GM21526 (cell line): ENCODE measurements around the gene OPHN1.

ENCODE experiments used
- ATAC-seq: cut with Tn5 transposase; IDR thresholded peaks from one replicate; pipeline ENCODE4 v1.9.1; 2021; ENCODE audit warnings: moderate library complexity; ENCODE audit not compliant: unreplicated experiment, low FRiP score

Gene OPHN1

DNA sequence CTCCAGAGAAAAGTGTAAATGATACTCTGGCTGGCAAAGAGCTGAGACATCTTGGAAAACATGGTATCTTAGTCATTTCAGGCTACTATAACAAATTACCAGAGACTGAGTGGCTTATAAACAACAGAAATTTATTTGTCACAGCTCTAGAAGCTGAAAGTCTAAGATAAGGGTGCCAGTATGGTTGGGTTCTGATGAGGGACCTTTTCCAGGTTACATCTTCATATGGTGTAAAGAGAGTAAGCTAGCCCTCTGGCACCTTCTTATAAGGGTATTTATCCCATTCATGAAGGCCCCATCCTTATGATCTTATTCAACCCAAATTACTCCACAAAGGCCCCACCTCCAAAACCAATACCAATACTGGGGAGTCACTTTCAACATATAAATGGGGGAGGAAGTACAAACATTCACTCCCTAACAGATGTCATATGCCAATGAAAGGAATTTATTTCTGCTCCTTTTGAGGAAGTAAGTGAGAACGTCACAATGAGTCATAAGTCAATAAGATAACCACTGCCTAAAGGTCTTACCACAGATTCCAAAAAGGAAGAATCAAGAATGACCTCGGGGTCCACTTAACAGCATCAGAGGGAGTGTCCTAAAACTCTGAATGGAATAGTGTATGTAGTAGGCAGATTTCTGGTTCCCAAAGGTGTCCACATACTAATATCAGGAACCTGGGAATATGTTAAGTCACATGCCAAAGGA lies 246.6 kb downstream of the OPHN1 start:
- no peak for ATAC-seq

DNA sequence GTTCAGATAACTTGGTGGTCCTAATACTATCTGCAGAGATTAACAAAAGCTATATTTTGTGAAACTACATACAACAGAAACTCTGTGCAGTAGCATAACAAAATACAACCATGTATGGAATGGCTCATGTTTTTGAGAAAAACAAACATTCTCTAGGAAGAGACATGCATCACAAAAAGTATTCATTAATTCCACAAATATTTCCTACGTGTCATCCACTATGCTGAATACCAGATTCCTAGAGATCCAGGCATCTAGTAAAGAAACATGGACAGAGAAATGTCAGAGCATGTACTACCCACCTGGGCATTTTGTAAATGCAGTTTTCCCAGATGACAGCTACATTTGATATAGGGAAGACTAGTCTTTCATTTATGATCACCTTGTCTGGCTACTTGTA lies 248.1 kb downstream of the OPHN1 start:
- no peak for ATAC-seq

DNA sequence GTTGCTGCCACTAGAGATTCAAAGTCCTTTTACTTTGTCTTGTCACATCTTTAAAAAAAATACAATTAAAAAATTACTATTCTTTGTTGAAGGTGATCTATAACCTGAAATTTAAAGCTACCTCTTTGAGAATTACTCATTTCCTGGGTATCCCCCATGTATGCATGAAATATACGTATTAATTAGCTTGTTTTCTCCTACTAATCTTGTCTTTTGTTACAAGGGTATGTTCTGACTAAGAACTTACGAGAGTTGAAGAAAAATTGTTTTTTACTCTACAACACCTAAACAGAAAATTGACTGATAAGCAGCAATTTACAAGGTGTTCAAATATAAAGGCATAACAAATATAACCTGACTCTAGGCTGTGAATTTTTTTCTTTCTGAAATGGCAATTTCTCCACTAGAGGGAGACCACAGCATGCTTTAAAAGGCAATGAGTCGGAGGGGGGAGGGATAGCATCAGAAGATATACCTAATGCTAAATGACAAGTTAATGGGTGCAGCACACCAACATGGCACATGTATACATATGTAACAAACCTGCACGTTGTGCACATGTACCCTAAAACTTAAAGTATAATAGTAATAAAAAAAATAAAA lies 249.6 kb downstream of the OPHN1 start:
- ATAC-seq, result no peak

DNA sequence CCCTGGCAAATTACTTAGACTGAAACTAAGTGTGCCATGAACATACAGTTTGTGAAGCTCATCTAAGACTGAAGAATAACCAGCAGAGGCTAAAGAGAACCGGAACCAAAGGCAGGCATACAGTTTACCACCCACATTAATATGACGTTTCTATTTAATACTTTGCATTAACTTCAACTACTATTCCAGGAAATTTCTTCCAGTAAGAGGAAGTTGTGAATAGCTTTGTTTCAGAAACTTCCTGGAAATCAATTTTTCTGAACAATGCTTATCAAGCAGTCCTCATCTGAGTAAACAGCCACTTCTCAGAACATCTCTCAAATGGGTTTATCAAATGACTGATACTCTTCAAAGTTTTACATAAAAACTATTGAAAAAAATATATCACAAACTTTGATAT lies 252.7 kb downstream of the OPHN1 start:
- ATAC-seq, result no peak

DNA sequence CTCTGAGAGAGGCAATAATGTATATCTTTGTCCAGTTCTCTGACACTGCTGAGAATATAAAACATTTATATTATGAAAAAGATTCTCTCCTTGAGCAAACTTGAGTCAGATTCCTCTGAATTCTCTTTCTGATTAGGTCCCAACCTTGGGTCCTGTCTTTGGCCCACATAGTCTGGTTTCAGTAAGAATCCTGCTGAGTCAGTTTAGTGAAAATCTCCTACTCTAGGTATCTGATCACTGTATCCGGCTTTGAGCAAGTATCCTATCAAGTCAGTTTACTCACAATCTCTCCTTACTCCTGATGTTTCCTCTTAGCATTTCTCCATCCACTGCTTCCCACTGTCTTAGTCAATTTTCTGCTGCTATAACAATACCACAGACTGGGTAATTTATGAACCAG lies 253.9 kb downstream of the OPHN1 start:
- ATAC-seq, result no peak

DNA sequence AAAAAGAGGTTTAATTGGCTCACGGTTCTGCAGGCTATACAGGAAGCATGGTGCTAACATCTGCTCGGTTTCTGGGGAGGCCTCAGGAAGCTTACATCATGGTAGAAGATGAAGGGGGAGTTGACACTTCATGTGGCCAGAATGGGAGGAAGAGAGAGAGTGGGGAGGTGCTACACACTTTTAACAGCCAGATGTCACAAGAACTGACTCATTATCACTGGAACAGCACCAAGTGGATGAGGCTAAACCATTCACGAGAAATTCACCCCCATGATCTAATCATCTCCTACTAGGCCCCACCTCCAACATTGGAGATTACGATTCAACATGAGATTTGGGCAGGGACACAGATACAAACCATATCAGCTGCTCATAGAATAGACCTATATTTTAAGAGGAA lies 255.8 kb downstream of the OPHN1 start:
- no peak for ATAC-seq

DNA sequence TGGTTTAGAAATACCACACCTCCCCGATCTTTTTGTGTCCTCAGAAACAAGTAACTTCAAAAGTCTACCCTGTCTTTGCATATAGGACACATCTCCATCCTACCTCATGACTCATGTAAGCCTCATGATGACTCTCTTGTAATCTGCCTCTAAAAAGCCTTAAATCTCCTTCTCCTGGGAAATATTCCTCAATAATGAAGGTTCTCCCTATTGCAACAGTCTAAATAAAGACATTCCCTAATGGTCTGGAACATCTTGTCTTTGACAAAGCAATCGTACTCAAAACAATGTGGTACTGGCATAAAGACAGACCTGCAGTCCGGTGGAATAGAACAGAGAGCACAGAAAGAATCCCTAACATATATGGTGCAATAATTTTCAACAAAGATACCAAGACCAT lies 257.7 kb downstream of the OPHN1 start:
- ATAC-seq, result no peak

DNA sequence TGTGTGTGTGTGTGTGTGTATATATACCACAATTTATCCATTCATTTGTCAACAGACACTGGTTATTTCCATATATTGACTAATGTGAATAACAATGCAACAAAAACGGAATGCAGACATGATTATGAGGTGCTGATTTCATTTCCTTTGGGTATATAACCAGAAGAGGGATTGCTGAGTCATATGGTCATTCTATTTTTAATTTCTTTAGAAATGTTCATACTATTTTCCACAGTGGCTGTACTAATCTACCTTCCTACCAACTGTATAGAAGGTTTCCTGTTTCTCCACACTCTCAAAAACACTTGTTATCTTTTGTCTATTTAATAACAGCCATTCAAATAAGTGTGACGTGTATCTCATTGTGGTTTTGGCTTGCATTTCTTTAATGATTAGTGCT lies 269.9 kb downstream of the OPHN1 start:
- no peak for ATAC-seq

DNA sequence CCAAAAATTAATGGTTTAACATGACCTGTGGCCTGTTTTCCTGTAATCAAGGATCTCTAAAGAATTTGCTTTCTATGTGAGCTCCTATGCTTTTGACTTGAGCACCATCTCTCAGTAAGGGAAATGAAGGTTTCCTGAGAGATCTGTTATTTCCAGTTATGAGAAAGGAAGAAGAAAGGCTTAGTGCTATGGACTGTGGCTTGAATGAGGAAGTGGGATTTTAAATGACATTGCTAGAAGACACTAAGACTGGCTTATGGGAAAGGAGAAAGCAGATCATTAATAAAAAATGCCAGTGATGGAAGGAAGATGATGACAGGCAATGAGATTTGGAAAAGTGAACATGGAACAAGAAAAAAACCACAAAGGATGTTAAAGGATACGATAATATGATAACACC lies 285.4 kb downstream of the OPHN1 start:
- ATAC-seq, result no peak

DNA sequence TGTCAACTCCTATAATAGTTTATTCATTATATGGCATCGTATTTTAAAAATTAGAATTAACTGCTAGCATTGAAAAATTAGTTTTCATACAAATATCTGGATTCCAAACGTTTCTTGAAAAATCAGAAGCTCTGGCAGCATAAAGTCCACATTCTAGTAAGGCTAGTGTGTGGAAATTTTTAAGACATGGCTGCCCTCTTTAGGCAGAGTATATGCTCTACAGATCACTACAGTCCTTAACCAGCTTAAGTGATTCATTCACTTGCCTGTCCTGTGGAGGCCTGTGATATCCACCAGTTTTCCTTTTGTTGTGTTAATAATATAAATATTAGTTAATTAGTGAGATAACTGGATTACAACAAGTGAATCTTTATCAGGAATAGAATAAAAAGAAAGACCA lies 287.2 kb downstream of the OPHN1 start:
- ATAC-seq, result no peak

DNA sequence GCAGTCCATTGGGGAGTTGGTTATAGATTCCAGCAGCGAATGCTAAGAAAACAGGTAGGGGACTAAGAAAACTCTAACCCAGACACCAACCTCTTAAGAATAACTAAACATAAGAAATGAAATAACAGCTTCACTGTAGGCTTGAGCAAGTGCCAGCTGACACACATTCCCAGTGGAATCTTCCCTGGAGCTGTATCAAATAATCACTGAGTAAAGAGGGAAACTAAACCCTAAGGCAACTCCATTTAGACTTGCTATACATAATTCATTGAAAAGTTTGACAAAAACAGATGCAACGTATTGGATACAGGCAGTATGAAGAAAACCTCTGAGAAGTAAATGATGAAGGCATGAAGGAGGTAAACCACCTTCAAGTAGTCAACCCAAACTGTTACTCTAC lies 293.5 kb downstream of the OPHN1 start:
- ATAC-seq, result no peak

DNA sequence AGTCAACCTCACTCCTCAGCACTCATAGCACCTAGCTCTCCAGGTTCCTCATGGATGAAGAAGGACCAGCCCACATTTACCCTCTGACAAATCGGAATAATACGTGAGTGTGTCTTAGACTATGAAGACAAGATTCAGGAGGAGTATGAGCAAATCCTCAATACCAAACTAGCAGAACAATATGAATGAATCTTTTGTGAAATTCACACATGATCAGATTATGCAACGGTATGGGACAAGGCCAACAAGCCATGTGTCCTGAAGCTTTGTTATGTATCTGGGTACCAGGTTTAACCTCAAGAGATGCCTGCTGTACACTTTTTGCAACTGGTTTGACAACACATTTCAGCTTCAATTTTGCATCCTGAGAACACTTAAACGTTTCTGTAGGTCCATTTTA lies 300.1 kb downstream of the OPHN1 start:
- no peak for ATAC-seq

DNA sequence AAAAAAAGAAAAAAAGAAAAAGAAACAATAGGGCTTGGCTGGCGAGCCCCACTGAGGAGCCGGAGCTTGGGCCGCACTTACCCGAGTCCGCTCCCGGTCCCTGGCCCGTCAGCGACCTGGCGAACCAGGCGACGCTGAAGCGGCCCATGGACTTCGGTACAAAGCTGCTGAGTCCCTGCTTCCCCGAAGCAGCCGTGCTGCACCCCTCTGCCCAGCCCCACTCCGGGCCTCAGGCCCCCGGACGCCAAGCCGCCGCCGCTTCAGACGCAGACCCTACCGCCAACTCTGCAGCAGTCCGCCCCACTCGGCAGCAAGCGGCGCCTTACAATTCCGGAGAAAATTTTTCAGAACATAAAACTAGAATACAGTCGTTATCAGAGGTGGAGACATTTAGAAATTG lies 300.5 kb downstream of the OPHN1 start:
- no peak for ATAC-seq

DNA sequence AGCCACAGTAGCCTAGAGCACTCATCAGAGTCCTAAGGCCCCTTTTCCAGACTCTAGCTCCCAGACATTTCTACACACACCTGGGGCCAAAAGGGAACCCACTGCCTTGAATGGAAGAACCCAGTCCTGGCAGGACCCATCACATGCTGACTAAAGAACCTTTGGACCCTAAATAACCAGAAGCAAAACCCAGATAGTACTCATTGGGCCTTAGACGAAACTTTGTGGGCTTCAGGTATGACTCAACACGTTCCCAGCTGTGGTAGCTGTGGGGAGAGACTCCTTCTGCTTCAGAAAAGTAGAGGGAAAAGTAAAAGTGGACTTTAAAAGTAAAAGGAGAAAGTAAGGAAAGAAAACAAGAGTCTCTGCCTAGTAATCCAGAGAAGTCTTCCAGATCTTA lies 311.5 kb downstream of the OPHN1 start:
- no peak for ATAC-seq

DNA sequence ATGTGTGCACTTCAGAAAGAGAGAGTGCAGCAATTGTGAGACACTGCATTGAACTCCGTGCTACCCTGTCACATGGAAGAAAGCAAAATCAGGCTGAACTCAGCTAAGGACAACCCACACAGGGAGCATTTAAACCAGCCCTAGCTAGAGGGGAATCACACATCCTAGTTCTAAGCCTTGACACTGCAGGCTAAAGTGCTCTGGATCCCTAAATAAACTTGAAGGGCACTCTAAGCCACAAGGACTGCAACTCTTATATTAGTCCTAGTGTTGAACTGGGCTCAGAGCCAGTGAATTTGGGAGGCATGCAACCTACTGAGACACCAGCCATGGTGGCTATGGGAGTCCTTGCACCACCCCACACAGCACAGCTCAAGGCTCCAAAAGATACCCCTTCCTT lies 311.9 kb downstream of the OPHN1 start:
- ATAC-seq, result no peak

DNA sequence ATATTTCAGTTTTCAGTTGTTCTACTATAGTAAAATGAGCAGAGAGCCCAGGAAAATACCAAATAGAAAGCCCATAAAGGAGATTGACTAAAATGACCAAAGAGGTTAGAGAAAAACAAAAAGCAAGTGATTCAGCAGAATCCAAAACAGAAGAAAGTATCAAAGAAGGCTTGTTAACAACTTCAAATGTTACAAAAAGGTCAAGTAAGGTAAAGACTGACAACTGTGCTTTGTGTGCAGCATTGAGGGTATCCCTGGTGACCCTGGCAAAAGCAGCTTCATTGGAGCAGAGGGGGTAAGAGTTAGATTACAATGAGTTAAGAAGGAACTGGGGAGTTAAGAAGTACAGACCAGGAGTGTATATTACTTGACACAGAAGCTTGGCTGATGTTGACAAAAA lies 317.9 kb downstream of the OPHN1 start:
- no peak for ATAC-seq

DNA sequence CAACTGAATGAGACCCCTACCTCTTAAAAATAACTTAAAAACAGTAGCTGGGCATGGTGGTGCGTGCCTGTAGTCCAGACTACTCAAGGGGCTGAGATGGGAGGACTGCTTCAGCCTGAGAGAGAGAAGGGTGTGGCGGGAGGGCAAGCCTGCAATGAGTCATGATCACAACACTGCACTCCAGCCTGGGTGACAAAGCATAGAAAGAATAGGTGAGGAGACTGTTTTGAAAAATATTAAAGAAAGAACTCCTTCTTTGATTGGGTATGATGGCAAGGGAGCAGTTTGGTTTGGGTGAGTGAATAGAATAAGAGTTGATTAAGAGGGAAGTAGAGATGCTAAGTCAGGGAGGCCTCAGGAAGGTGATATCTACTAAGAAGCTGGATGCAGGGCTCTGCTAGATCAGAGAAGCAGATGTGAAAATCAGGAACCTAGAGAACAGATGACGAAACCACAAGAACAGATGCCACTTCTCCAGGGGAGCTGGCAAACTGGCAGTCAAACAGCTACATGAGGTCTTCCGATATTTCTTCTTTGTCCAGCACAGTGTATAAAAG lies 318.6 kb downstream of the OPHN1 start:
- ATAC-seq, result no peak

DNA sequence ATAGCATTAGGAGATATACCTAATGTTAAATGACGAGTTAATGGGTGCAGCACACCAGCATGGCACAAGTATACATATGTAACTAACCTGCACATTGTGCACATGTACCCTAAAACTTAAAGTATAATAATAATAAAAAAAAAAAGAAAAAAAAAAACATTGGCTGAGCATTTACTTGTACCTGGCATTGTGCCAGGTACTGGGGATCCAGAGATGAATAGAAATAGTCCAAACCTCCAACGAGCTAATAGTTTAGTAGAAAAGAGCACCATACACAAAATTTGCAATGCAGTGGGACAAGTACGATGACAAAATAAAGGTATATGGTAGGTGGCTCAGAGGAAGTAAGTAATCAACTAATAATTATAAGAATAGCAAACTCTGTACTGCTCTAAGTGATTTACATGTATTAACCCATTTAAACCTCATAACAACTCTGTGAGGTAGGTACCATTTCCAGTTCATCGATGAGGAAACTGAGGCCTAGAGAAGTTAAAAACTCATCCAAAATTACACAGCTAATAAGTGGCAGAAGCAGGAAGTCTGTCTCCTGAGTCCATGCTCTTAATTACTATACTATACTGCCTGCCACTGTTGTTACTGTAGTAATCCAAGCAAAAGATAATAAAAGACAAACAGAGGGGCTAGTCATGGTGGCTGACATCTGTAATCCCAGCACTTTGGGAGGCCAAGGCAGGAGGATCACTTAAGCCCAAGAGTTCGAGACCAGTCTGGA lies 319.3 kb downstream of the OPHN1 start:
- no peak for ATAC-seq

DNA sequence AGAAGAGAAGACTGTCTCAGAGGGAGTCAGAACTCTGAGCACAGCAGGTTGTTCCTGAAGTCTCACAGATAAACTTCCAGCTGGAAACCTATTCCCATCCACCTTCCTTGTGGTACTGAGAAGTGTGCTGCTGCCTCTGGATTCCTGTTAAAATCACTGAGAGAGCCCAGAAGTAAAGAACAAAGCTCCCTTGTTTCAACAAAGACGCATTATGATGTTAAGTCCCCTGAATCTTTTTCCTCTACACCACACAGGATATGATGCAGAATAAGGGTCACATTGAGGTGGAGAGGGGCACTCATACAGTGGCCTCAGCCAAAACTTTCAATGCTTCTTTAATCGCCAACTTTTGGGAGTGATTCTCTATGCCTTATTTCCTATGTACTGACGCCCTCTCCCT lies 321.0 kb downstream of the OPHN1 start:
- ATAC-seq, result no peak

DNA sequence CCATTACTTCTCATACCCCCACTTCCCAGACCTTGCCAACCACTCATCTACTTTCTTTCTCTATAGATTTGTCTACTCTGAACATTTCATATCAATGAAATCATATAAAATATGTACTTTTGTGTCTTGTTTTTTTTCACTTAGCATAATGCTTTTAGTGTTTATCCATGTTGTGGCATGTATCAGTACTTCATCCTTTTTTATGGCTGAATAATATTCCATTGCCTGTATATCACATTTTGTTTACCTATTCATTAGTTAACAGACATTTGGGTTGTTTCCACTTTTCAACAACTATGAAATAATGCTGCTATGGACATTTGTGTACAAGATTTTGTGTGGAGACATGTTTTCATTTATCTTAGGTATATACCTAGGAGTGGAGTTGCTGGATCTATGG lies 324.1 kb downstream of the OPHN1 start:
- ATAC-seq, result no peak

DNA sequence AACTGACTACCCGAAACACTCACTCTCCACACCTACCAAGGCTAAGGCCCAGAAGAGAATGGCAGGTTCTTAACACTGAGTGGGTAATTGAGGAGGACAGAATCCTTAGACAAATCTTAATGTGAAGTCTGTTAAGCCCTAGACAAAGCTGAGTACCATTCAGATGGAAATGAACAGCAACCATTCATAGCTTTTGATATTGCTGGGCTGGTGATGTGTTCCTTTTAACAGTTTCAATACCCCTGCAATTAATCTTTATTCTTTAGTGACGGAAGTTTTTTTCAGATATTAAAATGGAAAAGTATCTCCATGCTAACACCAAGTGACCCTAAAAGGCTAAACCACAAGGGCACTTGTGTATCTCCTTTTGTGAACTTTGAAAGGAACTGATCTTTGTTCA lies 334.9 kb downstream of the OPHN1 start:
- no peak for ATAC-seq

DNA sequence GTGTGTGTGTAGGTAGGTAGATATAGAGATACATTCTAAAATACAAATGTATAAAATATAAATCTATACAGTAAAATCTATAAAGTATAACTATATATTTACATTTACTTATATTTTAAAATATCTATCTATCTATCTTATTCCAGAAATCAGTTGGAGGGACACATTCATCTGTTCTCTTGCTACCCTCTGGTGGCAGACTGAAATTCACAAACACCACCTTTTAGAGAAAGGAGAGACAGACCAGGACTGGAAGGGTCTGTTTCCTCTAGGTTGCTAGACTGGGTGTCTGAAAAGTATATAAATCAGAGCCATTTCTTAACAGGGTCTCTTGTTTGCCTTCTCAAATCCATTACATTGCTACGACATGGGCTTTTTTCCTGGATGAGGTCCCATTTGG lies 343.0 kb downstream of the OPHN1 start:
- ATAC-seq, result no peak
